GM23338 (cell line): ENCODE measurements around the gene AK9. TPM values are rescaled to one million over a fixed set of nuclear protein-coding genes. Genes with fewer than 3 reads are reported as not detected.
"Not testable (repeated sequence)": the region's sequence is repeated elsewhere in the genome, so short reads cannot be mapped to it uniquely, and the experiment has no call there.

ENCODE experiments used
- ATAC-seq: fragments of 200-7000 bp; cut with Tn5 transposase; 3 replicates; pipeline ENCODE4 v1.9.1; 2020
- DNase-seq: peaks from one replicate; pipeline ENCODE4 v3.0.0-alpha.2; 2015; ENCODE audit warnings: low spot score
- H2AFZ ChIP-seq: fragments of 200-600 bp; sonication (generic); 2 replicates; pipeline ENCODE4 v1.8.0; 2016; ENCODE audit warnings: antibody characterized with exemption, mild to moderate bottlenecking, moderate library complexity
- H3F3A ChIP-seq: fragments of 200-600 bp; sonication (generic); replicated peaks from 2 replicates; pipeline ENCODE4 v1.8.0; 2017; ENCODE audit warnings: antibody characterized with exemption, mixed run types, low read depth
- H3K27ac ChIP-seq: fragments of 200-600 bp; sonication (generic); 2 replicates; pipeline ENCODE4 v1.6.1; 2016; ENCODE audit warnings: low read depth
- H3K27me3 ChIP-seq: fragments of 200-600 bp; sonication (generic); 2 replicates; pipeline ENCODE4 v1.8.0; 2016; ENCODE audit warnings: mild to moderate bottlenecking, mixed run types, moderate library complexity; ENCODE audit not compliant: insufficient read depth
- H3K36me3 ChIP-seq: fragments of 200-600 bp; sonication (generic); 2 replicates; pipeline ENCODE4 v1.8.0; 2016; ENCODE audit warnings: mild to moderate bottlenecking; ENCODE audit not compliant: insufficient read depth
- H3K4me1 ChIP-seq: fragments of 200-600 bp; sonication (generic); 2 replicates; pipeline ENCODE4 v1.8.0; 2016; ENCODE audit warnings: mild to moderate bottlenecking, moderate library complexity; ENCODE audit not compliant: insufficient read depth
- H3K4me2 ChIP-seq: fragments of 200-600 bp; sonication (generic); 2 replicates; pipeline ENCODE4 v1.7.1; 2017; ENCODE audit warnings: mixed run types
- H3K4me3 ChIP-seq: fragments of 200-600 bp; sonication (generic); 2 replicates; pipeline ENCODE4 v1.6.1; 2016; ENCODE audit warnings: mixed run types
- H3K79me2 ChIP-seq: fragments of 200-600 bp; sonication (generic); replicated peaks from 2 replicates; pipeline ENCODE4 v1.8.0; 2017; ENCODE audit warnings: mild to moderate bottlenecking; ENCODE audit not compliant: insufficient read depth
- H3K9me2 ChIP-seq: fragments of 200-600 bp; sonication (generic); 2 replicates; pipeline ENCODE4 v1.8.0; 2017; ENCODE audit not compliant: insufficient read depth
- H4K20me1 ChIP-seq: fragments of 200-600 bp; sonication (generic); replicated peaks from 2 replicates; pipeline ENCODE4 v1.8.0; 2017; ENCODE audit warnings: mild to moderate bottlenecking; ENCODE audit not compliant: insufficient read depth
- H3K27ac Mint-ChIP-seq: 2 replicates; pipeline ENCODE4 v1.8.0; 2020; ENCODE audit warnings: inconsistent platforms, mild to moderate bottlenecking, moderate library complexity, mixed read lengths
- H3K27me3 Mint-ChIP-seq: 3 replicates; pipeline ENCODE4 v1.8.0; 2022; ENCODE audit warnings: low read depth, mild to moderate bottlenecking, moderate library complexity, mixed read lengths, inconsistent platforms; ENCODE audit not compliant: insufficient read depth, poor library complexity
- H3K36me3 Mint-ChIP-seq: 3 replicates; pipeline ENCODE4 v1.8.0; 2021; ENCODE audit warnings: low read depth, mild to moderate bottlenecking, inconsistent platforms, moderate library complexity, mixed read lengths
- H3K4me1 Mint-ChIP-seq: 3 replicates; pipeline ENCODE4 v1.8.0; 2020; ENCODE audit warnings: mild to moderate bottlenecking, inconsistent platforms, mixed read lengths
- H3K4me3 Mint-ChIP-seq: 3 replicates; pipeline ENCODE4 v1.8.0; 2021; ENCODE audit warnings: moderate library complexity, mild to moderate bottlenecking, inconsistent platforms, mixed read lengths
- H3K9me3 Mint-ChIP-seq: 3 replicates; pipeline ENCODE4 v1.8.0; 2020; ENCODE audit warnings: moderate library complexity, mild to moderate bottlenecking, inconsistent platforms, mixed read lengths
- CREB1 ChIP-seq: fragments of 250-450 bp; sonication (Bioruptor Pico); IDR thresholded peaks from 2 replicates; pipeline ENCODE4 v1.5.0; 2020; ENCODE audit warnings: low read depth, mild to moderate bottlenecking, moderate library complexity
- ETS1 ChIP-seq: IDR thresholded peaks from 2 replicates; pipeline ENCODE4 v1.6.1; 2016; ENCODE audit warnings: antibody characterized with exemption
- EZH2phosphoT487 ChIP-seq: fragments of 200-600 bp; sonication (generic); IDR thresholded peaks from one replicate; pipeline ENCODE4 v1.8.1; 2018; ENCODE audit warnings: antibody characterized with exemption; ENCODE audit not compliant: unreplicated experiment
- JUNB ChIP-seq: IDR thresholded peaks from one replicate; pipeline ENCODE4 v1.6.1; 2016; ENCODE audit warnings: antibody characterized with exemption; ENCODE audit not compliant: unreplicated experiment
- NANOG ChIP-seq: IDR thresholded peaks from 2 replicates; pipeline ENCODE4 v1.6.1; 2016; ENCODE audit warnings: antibody characterized with exemption, borderline replicate concordance
- polyA plus RNA-seq: library from polyadenylated mRNA; unstranded; fragments of >200 nt; fragmentation: Nextera tagmentation; extraction: Ambion mirVana; gene quantifications from 2 replicates; pipeline ENCODE4 v1.2.1, GENCODE V29; 2016
- total RNA-seq: library from RNA; depleted of rRNA; stranded (reverse); fragments of >200 nt; shearing (Covaris generic); gene quantifications from 2 replicates; pipeline ENCODE4 v1.2.3, GENCODE V29; 2014
- TF ChIP-seq, protein P1 (sequence below), 2 experiments: fragments of 200-600 bp in 1 of 2; sonication (generic) in 1 of 2; conservative IDR thresholded peaks; 2 replicates each; pipeline versions ENCODE4 v1.5.1 to v1.6.1; 2016 to 2017; ENCODE audit warnings: antibody characterized with exemption in 2 of 2, low read depth in 2 of 2, mild to moderate bottlenecking in 2 of 2, moderate library complexity in 1 of 2

AK9 gene
- total and polyA plus RNA-seq, 2 experiments from 2014 or later, result 2.0 to 6.4 TPM

GRCh38 chr6:109579361-109579760 is 111.6 kb downstream of the AK9 start:
- no peaks in the 10 kb centered on the region for H3F3A ChIP-seq
- no peak overlapping the region for H3K4me3 Mint-ChIP-seq
- ATAC-seq (no peak), DNase-seq (no peak)
- H3K9me2 ChIP-seq, result no peaks in the 10 kb centered on the region
- no peaks in the 10 kb centered on the region; the same call in 1 of the 3 replicates for H3K9me3 Mint-ChIP-seq
- H2AFZ ChIP-seq, result no peak overlapping the region
- no peak overlapping the region for H3K27ac Mint-ChIP-seq
- peaks cover 12% of the 10 kb centered on the region for H3K4me1 Mint-ChIP-seq
- H3K27me3 Mint-ChIP-seq, result no peaks in the 10 kb centered on the region
- H3K4me2 ChIP-seq, result no peak overlapping the region
- no peaks in the 10 kb centered on the region for H3K79me2 ChIP-seq
- no peak overlapping the region for H3K27ac ChIP-seq
- 0 out of 3 replicates have a peak, but pooled peaks cover 2% of the 10 kb centered on the region for H3K36me3 Mint-ChIP-seq
- TF ChIP-seq JUNB (no peak), CREB1 (CRISPR knock-in tag) (no peak)
- H3K36me3 ChIP-seq, result no peaks in the 10 kb centered on the region
- no peak overlapping the region for H3K4me3 ChIP-seq
- peaks cover 12% of the 10 kb centered on the region; the same call in 1 of the 2 replicates for H3K4me1 ChIP-seq
- H4K20me1 ChIP-seq, result no peaks in the 10 kb centered on the region
- no peaks in the 10 kb centered on the region for H3K27me3 ChIP-seq

DNA sequence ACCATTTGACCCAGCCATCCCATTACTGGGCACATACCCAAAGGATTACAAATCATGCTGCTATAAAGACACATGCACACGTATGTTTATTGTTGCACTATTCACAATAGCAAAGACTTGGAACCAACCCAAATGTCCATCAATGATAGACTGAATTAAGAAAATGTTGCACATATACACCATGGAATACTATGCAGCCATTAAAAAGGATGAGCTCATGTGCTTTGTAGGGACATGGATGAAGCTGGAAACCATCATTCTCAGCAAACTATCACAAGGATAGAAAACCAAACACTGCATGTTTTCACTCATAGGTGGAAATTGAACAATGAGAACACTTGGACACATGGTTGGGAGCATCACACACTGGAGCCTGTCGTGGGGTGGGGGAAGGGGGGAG is 121.1 kb downstream of the AK9 start:
- H4K20me1 ChIP-seq, H3F3A ChIP-seq, H3K27me3 Mint-ChIP-seq, H3K9me2 ChIP-seq, H3K4me3 ChIP-seq, H3K79me2 ChIP-seq, H3K9me3 Mint-ChIP-seq, H3K27me3 ChIP-seq, ATAC-seq, H3K36me3 Mint-ChIP-seq, H3K27ac Mint-ChIP-seq, H3K4me2 ChIP-seq, H2AFZ ChIP-seq, H3K36me3 ChIP-seq, H3K4me1 Mint-ChIP-seq, H3K4me3 Mint-ChIP-seq, H3K4me1 ChIP-seq, DNase-seq, H3K27ac ChIP-seq: not testable (repeated sequence)

DNA sequence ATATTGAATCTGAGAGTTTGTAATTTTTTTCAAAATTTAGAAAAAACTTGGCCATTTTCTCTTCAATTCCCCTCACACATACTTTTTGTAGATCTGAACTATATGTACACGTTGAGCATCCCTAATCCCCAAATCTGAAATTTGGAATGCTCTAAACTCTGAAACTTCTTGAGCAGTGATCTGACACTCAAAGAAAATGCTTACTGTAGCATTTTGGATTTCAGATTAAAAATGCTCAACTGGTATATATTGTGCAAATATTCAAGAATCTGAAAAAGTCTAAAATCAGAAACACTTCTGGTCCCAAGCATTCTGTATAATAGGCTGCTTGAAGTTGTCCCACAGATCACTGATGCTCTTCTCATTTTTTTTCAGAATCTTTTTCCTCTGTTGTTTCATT is 129.2 kb downstream of the AK9 start:
- H3K27ac ChIP-seq, result no peak overlapping the region
- no peaks in the 10 kb centered on the region for H3K36me3 Mint-ChIP-seq
- no peaks in the 10 kb centered on the region for H3K4me1 Mint-ChIP-seq
- no peaks in the 10 kb centered on the region for H3K27me3 Mint-ChIP-seq
- H3F3A ChIP-seq, result no peaks in the 10 kb centered on the region
- H3K4me3 ChIP-seq, result no peak overlapping the region
- no peak overlapping the region for H2AFZ ChIP-seq
- no peaks in the 10 kb centered on the region for H3K36me3 ChIP-seq
- no peaks in the 10 kb centered on the region for H4K20me1 ChIP-seq
- no peak overlapping the region for H3K27ac Mint-ChIP-seq
- peaks cover 2% of the 10 kb centered on the region; the same call in 1 of the 3 replicates for H3K9me3 Mint-ChIP-seq
- H3K4me1 ChIP-seq, result no peaks in the 10 kb centered on the region
- no peaks in the 10 kb centered on the region for H3K79me2 ChIP-seq
- no peak overlapping the region for H3K4me3 Mint-ChIP-seq
- no peak for DNase-seq
- H3K27me3 ChIP-seq, result no peaks in the 10 kb centered on the region
- ATAC-seq, result no peak
- H3K9me2 ChIP-seq, result no peaks in the 10 kb centered on the region
- no peak for TF ChIP-seq NANOG
- H3K4me2 ChIP-seq, result no peak overlapping the region

DNA sequence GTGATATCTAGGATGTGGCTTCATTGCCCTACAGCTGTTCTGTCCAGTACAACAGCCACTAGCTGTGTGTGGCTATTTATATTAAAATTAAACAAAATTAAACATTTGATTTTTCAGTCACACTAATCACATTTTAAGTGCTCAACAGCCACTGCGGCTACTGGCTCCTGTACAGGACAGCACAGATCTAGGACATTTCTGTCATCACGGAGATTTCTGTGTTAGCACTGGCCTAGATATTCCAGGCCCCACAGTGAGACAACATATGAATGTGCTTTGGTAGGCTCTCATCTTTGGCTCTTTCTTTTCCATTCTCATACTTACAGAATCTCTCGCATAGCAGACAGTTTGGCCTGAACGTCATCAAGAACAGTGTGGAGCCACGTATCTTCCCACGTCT is 159.6 kb downstream of the AK9 start:
- Mint-ChIP-seq H3K36me3 (no peaks in the 10 kb centered on the region), H3K4me1 (peaks cover 3% of the 10 kb centered on the region; the same call in 2 of the 3 replicates), H3K27ac (no peak overlapping the region), H3K27me3 (peaks cover 5% of the 10 kb centered on the region), H3K9me3 (peaks cover 6% of the 10 kb centered on the region; the same call in 2 of the 3 replicates), H3K4me3 (no peak overlapping the region)
- Histone ChIP-seq H3K27ac (no peak overlapping the region), H3K36me3 (no peaks in the 10 kb centered on the region), H4K20me1 (no peaks in the 10 kb centered on the region), H3K27me3 (no peaks in the 10 kb centered on the region), H3K4me3 (no peak overlapping the region), H3K4me2 (no peak overlapping the region), H3K9me2 (no peaks in the 10 kb centered on the region), H3K4me1 (no peaks in the 10 kb centered on the region), H3F3A (no peaks in the 10 kb centered on the region), H2AFZ (0 out of 2 replicates have a peak overlapping the region, but pooled peaks have one; percentile 35), H3K79me2 (no peaks in the 10 kb centered on the region)
- DNase-seq (no peak), ATAC-seq (no peak)
- TF ChIP-seq, protein P1, sequence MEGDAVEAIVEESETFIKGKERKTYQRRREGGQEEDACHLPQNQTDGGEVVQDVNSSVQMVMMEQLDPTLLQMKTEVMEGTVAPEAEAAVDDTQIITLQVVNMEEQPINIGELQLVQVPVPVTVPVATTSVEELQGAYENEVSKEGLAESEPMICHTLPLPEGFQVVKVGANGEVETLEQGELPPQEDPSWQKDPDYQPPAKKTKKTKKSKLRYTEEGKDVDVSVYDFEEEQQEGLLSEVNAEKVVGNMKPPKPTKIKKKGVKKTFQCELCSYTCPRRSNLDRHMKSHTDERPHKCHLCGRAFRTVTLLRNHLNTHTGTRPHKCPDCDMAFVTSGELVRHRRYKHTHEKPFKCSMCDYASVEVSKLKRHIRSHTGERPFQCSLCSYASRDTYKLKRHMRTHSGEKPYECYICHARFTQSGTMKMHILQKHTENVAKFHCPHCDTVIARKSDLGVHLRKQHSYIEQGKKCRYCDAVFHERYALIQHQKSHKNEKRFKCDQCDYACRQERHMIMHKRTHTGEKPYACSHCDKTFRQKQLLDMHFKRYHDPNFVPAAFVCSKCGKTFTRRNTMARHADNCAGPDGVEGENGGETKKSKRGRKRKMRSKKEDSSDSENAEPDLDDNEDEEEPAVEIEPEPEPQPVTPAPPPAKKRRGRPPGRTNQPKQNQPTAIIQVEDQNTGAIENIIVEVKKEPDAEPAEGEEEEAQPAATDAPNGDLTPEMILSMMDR (conservative IDR thresholded peaks at IDR 0.05; ENCODE audit: low read depth in 2 of 2), result no peak
- TF ChIP-seq EZH2phosphoT487, result no peak
- no peak for TF ChIP-seq ETS1
- no peak for TF ChIP-seq JUNB
